Stomach (tissue), 9 donors: ENCODE data around the gene PRELID1. TPM values are rescaled to one million over a fixed set of nuclear protein-coding genes. Genes with fewer than 3 reads are reported as not detected.
"Not testable (repeated sequence)": the region's sequence is repeated elsewhere in the genome, so short reads cannot be mapped to it uniquely, and the experiment has no call there.

Experiments used
- DNase-seq, 2 donors: peaks; one replicate each; pipeline versions ENCODE4 v3.0.0 to v3.0.0-alpha.2; 2013 to 2019
- H3K27ac ChIP-seq, 5 donors: fragments of 200-600 bp in 4 of 5; sonication (generic) in 4 of 5; one replicate each; pipeline ENCODE4 v1.5.1; 2013 to 2019; ENCODE audit warnings: mild to moderate bottlenecking in 1 of 5, moderate library complexity in 1 of 5
- H3K27me3 ChIP-seq, 3 donors: fragments of 200-600 bp; sonication (generic); one replicate each; pipeline ENCODE4 v1.5.1; 2017 to 2019; ENCODE audit warnings: mixed run types in 1 of 3
- H3K36me3 ChIP-seq, 4 donors: fragments of 200-600 bp; sonication (generic); 1 replicate in 3 of 4; 2 replicates in 1 of 4; pipeline ENCODE4 v1.5.1; 2016 to 2019
- H3K4me1 ChIP-seq, 4 donors: fragments of 200-600 bp; sonication (generic); one replicate each; pipeline ENCODE4 v1.5.1; 2016 to 2019
- H3K4me3 ChIP-seq, 4 donors: fragments of 200-600 bp; sonication (generic) in 3 of 4; one replicate each; pipeline ENCODE4 v1.5.1; 2016 to 2019; ENCODE audit warnings: mild to moderate bottlenecking in 1 of 4
- H3K9me3 ChIP-seq, 4 donors: fragments of 200-600 bp; sonication (generic); one replicate each; pipeline ENCODE4 v1.5.1; 2016 to 2019
- EP300 ChIP-seq: sonication (generic); formaldehyde crosslinking; IDR thresholded peaks from one replicate; pipeline ENCODE4 v1.6.1; 2017; ENCODE audit warnings: antibody characterized with exemption
- POLR2A ChIP-seq, 4 donors: fragments of 450-650 bp; IDR thresholded peaks; one replicate each; pipeline ENCODE4 v1.6.1; 2016; ENCODE audit warnings: antibody characterized with exemption in 4 of 4, control low read depth in 2 of 4, mild to moderate bottlenecking in 1 of 4, moderate library complexity in 1 of 4
- POLR2AphosphoS5 ChIP-seq, 3 donors: sonication (generic); formaldehyde crosslinking; IDR thresholded peaks; one replicate each; pipeline ENCODE4 v1.6.1; 2016; ENCODE audit warnings: antibody characterized with exemption in 3 of 3
- WGBS, 5 donors: extraction: QIAGEN DNeasy Blood & Tissue Kit in 3 of 5; methylation state at CpG; one replicate each; pipeline versions ENCODE4 v1.1.5 to v1.1.7; 2013 to 2018; 5-methylcytosine and 5-hydroxymethylcytosine counted together
- intact Hi-C: fragments of 100-400 bp; cut with DNase I; formaldehyde crosslinking; loops from one replicate; pipeline ENCODE4 v1.15.1; 2023; ENCODE audit warnings: low total_unique reads
- polyA plus RNA-seq, 3 donors: library from polyadenylated mRNA; stranded (reverse); fragments of 200-250 nt; gene quantifications; one replicate each; pipeline ENCODE4 v1.2.3, GENCODE V29; 2013
- total RNA-seq, 5 donors: library from RNA; depleted of rRNA; stranded (reverse); fragments of >200 nt; gene quantifications; one replicate each; pipeline versions ENCODE4 v1.1.0 to v1.2.3, GENCODE V29; 2014 to 2016
- TF ChIP-seq, protein P1 (sequence below), 7 experiments: fragments of 450-650 bp in 4 of 7; fragments of 200-600 bp in 3 of 7; sonication (generic) in 3 of 7; IDR thresholded peaks; one replicate each; pipeline ENCODE4 v1.5.1; 2016 to 2019; ENCODE audit warnings: antibody characterized with exemption in 7 of 7, control low read depth in 2 of 7, mild to moderate bottlenecking in 1 of 7
- donor health status: healthy with polysubstance abuse.
- donor health status: Bipolar disorder and iron deficiency.
- donor health status: healthy.

PRELID1 gene
- total and polyA plus RNA-seq, 8 donors = 82.4 to 201 (median 135) TPM

DNA sequence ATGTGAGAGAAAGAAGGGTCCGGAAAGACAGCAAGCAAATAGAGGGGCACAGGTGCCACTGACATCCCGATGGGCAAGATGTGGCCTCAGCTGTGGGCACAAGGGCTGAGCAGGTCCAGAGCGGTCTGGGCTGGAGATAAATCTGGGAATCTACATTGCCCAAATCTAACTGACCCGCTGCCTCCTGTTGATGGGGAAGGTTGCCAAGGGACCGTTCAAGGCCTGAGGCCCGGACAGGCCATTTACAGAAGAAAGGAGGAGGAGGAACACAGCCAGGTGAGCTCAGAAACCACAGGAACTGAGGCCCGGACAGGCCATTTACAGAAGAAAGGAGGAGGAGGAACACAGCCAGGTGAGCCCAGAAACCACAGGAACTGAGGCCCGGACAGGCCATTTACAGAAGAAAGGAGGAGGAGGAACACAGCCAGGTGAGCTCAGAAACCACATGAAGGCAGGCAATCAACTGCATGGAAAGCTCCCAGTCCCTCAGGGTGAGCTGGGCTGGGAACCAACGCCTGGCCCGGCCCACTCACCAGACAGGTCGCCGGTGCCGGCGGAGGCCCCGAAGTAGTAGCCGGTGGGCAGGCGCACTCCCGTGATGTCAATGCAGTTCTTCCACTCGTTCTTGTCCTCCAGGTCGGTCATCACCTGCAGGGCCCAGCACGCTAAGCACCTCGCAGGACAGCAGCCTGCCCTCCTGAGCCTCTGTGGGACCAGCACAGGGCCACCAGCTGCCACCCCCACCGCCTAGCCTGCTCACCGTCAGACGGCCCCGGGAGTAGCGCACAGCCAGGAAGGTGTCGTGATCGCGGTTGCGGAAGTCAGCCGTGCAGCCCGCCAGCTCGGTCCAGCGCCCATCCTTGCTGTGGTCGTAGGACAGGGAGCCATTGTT is 33.2 kb downstream of the PRELID1 start:
- intact Hi-C loops = no loop called here
- no peaks in the 10 kb centered on the region for H3K9me3 ChIP-seq
- no peak overlapping the region for H3K4me3 ChIP-seq
- no peak for DNase-seq
- H3K27ac ChIP-seq = no peak overlapping the region
- TF ChIP-seq EP300 (no peak), POLR2AphosphoS5 (IDR thresholded peaks at IDR 0.05) (no peak), POLR2A (IDR thresholded peaks at IDR 0.05) (no peak)
- TF ChIP-seq, protein P1, sequence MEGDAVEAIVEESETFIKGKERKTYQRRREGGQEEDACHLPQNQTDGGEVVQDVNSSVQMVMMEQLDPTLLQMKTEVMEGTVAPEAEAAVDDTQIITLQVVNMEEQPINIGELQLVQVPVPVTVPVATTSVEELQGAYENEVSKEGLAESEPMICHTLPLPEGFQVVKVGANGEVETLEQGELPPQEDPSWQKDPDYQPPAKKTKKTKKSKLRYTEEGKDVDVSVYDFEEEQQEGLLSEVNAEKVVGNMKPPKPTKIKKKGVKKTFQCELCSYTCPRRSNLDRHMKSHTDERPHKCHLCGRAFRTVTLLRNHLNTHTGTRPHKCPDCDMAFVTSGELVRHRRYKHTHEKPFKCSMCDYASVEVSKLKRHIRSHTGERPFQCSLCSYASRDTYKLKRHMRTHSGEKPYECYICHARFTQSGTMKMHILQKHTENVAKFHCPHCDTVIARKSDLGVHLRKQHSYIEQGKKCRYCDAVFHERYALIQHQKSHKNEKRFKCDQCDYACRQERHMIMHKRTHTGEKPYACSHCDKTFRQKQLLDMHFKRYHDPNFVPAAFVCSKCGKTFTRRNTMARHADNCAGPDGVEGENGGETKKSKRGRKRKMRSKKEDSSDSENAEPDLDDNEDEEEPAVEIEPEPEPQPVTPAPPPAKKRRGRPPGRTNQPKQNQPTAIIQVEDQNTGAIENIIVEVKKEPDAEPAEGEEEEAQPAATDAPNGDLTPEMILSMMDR (IDR thresholded peaks at IDR 0.05) = no peak
- peaks cover 61 to 100% (median 99%) of the 10 kb centered on the region in 4 donors for H3K36me3 ChIP-seq
- H3K27me3 ChIP-seq = no peaks in the 10 kb centered on the region
- WGBS, 5 donors = 91 to 94% (median 94%) methylated on average over 31 to 36 of the region's 36 CpGs
- H3K4me1 ChIP-seq = peaks cover 0 to 26% (median 2%) of the 10 kb centered on the region in 4 donors

DNA sequence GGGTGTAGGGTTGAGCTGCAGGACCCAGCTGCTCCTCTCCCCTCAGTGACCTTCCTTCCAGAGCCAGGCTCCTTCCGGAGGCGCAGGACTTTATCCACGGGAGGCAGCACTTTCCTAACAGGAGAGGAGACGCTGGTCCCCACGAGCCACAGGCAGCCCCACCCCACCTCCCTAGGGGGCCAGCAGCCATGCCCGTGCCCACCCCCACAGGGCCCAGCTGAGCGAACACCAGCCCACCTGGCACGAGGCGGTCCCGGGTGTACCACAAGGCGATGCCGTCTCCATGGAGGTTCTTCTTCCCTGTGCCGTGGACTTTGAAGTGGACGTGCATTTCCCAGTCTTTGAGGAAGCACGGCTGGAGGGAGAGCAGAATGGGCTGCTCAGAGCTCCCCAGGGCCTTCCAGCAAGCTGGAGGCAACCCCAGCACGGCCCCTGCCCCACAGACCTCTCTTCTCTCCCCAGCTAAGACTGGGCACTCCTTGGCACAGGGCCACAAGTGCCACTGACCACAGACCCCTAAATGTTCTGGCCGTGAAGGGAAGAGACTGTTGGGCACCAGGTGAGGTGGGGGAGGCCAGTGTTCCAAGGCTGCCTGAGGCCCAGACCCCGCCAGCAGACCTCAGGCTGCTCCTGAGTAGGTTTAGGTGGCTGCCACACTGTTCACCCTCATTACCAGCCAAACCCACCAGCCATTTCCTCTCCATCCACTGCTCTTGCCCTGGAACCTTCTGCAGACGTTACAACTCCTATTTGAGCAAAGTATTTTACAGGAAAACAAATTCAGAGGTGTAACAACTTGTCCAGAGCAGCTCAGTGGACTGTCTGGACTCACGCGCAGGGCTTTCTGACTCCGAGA is 34.9 kb downstream of the PRELID1 start:
- H3K27me3 ChIP-seq = no peaks in the 10 kb centered on the region
- peaks cover 58 to 99% (median 99%) of the 10 kb centered on the region in 4 donors for H3K36me3 ChIP-seq
- H3K4me3 ChIP-seq = no peak overlapping the region
- H3K9me3 ChIP-seq = no peaks in the 10 kb centered on the region
- DNase-seq = no peak
- intact Hi-C loops = no loop called here
- 88 to 91% (median 90%) methylated on average over 13 to 22 of the region's 22 CpGs for WGBS, 5 donors
- peak overlapping the region in 2 of 5 donors; percentile 18 to 35 for H3K27ac ChIP-seq
- H3K4me1 ChIP-seq = peaks cover 0 to 26% (median 2%) of the 10 kb centered on the region in 4 donors
- TF ChIP-seq POLR2AphosphoS5 (IDR thresholded peaks at IDR 0.05) (no peak), EP300 (no peak), POLR2A (IDR thresholded peaks at IDR 0.05) (no peak)
- TF ChIP-seq, protein P1 (IDR thresholded peaks at IDR 0.05) = no peak

DNA sequence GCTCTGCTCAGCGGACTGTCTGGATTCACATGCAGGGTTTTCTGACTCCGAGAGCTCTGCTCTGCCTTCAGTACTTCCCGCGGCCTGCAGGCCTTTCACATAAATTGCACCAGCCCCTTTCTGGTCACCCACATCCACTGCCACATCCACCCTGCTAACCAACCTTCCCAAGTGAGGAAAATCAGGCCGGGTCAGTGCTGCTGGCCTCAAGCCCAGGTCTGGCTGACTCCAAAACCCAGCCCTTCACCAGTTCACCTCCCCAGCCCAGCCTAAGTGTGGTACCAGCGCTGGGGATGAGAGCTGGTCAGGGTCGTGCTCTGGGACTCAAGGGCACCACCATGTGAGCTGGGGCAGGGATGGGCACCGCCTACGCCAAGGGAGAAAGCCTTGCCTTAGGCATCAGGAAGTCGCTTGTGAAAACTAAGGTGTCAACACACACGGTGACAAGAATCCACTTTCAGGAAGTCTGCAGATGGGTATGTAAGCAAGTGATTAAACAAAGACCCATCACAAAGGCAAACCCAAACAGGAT is 35.6 kb downstream of the PRELID1 start:
- Histone ChIP-seq H3K4me3 (no peak overlapping the region), H3K9me3 (no peaks in the 10 kb centered on the region), H3K27ac (peak overlapping the region in 2 of 5 donors; percentile 18 to 35), H3K4me1 (peaks cover 0 to 26% (median 2%) of the 10 kb centered on the region in 4 donors), H3K27me3 (no peaks in the 10 kb centered on the region), H3K36me3 (peaks cover 51 to 99% (median 97%) of the 10 kb centered on the region in 4 donors)
- no peak for DNase-seq
- intact Hi-C loops = no loop called here
- 69 to 79% (median 72%) methylated on average over 10 to 11 of the region's 11 CpGs for WGBS, 5 donors
- no peak for TF ChIP-seq EP300
- no peak for TF ChIP-seq POLR2AphosphoS5 (IDR thresholded peaks at IDR 0.05)
- no peak for TF ChIP-seq POLR2A (IDR thresholded peaks at IDR 0.05)
- TF ChIP-seq, protein P1 (IDR thresholded peaks at IDR 0.05) = no peak

DNA sequence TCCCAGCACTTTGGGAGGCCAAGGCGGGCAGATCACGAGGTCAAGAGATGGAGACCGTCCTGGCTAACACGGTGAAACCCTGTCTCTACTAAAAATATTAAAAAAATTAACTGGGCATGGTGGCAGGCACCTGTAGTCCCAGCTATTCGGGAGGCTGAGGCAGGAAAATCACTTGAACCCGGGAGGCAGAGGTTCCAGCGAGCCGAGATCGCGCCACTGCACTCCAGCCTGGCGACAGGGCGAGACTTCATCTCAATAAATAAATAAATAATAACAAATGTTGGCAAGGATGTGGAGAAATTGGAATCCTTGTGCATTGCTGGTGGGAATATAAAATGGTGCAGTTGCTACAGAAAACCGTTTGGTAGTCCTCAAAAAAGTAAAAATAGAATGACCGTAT is 39.4 kb downstream of the PRELID1 start:
- 89 to 95% (median 94%) methylated on average over 14 of the region's 14 CpGs for WGBS, 5 donors
- DNase-seq, H3K9me3 ChIP-seq, H3K27me3 ChIP-seq, intact Hi-C loops, H3K4me3 ChIP-seq, H3K27ac ChIP-seq: not testable (repeated sequence)
- peaks cover 16 to 97% (median 87%) of the 10 kb centered on the region in 4 donors for H3K36me3 ChIP-seq
- H3K4me1 ChIP-seq = peaks cover 5 to 52% (median 21%) of the 10 kb centered on the region in 4 donors
